RWPE2 (cell line): ENCODE results near the gene CGNL1.
A peak's percentile ranks its signal among the peaks of the same experiment; 100 is the strongest.

Experiments
- ATAC-seq: fragments of 200-7000 bp; cut with Tn5 transposase; 3 replicates; pipeline ENCODE4 v1.9.1; 2021; ENCODE audit warnings: low read depth
- DNase-seq: peaks from one replicate; pipeline ENCODE4 v3.0.0-alpha.2; 2020; ENCODE audit warnings: low spot score
- H3K27ac ChIP-seq: fragments of 450-650 bp; 2 replicates; pipeline ENCODE4 v1.5.1; 2017; ENCODE audit warnings: mild to moderate bottlenecking; ENCODE audit not compliant: poor library complexity, severe bottlenecking
- H3K27me3 ChIP-seq: fragments of 250-450 bp; sonication (Bioruptor Pico); 2 replicates; pipeline ENCODE4 v1.5.1; 2021; ENCODE audit warnings: mild to moderate bottlenecking, moderate library complexity; ENCODE audit not compliant: insufficient read depth, poor library complexity, severe bottlenecking
- H3K36me3 ChIP-seq: fragments of 250-450 bp; sonication (Bioruptor Pico); 2 replicates; pipeline ENCODE4 v1.5.1; 2020; ENCODE audit warnings: low read depth, mild to moderate bottlenecking, moderate library complexity
- H3K4me1 ChIP-seq: fragments of 250-450 bp; sonication (Bioruptor Pico); 2 replicates; pipeline ENCODE4 v1.5.1; 2021; ENCODE audit warnings: mild to moderate bottlenecking, moderate library complexity; ENCODE audit not compliant: insufficient read depth, poor library complexity, severe bottlenecking
- H3K4me3 ChIP-seq: fragments of 250-450 bp; sonication (Bioruptor Pico); 2 replicates; pipeline ENCODE4 v1.5.1; 2021; ENCODE audit warnings: mild to moderate bottlenecking, moderate library complexity; ENCODE audit not compliant: severe bottlenecking
- H3K9me3 ChIP-seq: fragments of 250-450 bp; sonication (Bioruptor Pico); 2 replicates; pipeline ENCODE4 v1.5.1; 2021; ENCODE audit warnings: mild to moderate bottlenecking, moderate library complexity; ENCODE audit not compliant: severe bottlenecking
- CTCF ChIP-seq: fragments of 450-650 bp; IDR thresholded peaks from one replicate; pipeline ENCODE4 v1.5.1; 2017; ENCODE audit warnings: mild to moderate bottlenecking, moderate library complexity; ENCODE audit not compliant: poor library complexity, severe bottlenecking

CGNL1 gene

DNA sequence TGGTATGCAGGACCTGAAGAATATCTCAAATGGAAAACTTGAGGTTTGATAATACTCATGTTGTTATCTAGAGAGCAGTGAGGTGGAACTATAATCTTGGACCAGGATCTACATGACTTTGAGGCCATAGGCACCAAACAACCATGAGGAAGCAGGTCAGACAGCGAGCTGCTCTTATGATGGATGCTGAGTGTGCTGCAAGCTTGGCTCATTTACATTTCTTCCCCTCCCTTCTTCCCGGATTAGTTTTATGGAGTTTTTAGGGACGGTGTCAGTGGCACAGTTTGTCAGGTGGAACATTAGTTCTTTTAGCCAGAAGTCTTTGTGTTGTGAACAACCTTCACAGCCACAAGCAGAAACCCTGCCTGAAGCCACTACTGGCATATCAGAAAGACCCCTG, 207.4 kb downstream of the CGNL1 start:
- Histone ChIP-seq H3K27me3 (no peaks in the 10 kb centered on the region), H3K27ac (no peak overlapping the region), H3K9me3 (peaks cover 5% of the 10 kb centered on the region), H3K36me3 (no peaks in the 10 kb centered on the region), H3K4me1 (peaks cover 15% of the 10 kb centered on the region), H3K4me3 (no peak overlapping the region)
- DNase-seq (no peak), ATAC-seq (no peak)
- no peak for TF ChIP-seq CTCF

- DNase-seq (no peak), ATAC-seq (peak; percentile 9; the same call in 1 of the 3 replicates)
- no peak for TF ChIP-seq CTCF
- Histone ChIP-seq H3K4me3 (no peak overlapping the region), H3K9me3 (peaks cover 5% of the 10 kb centered on the region), H3K4me1 (peaks cover 18% of the 10 kb centered on the region), H3K27me3 (no peaks in the 10 kb centered on the region), H3K27ac (peak overlapping the region; percentile 37), H3K36me3 (no peaks in the 10 kb centered on the region)
These were observed 210.5 kb downstream of the CGNL1 start for GRCh38 chr15:57586661-57587424.

- Histone ChIP-seq H3K36me3 (no peaks in the 10 kb centered on the region), H3K4me3 (no peak overlapping the region), H3K27ac (no peak overlapping the region), H3K27me3 (no peaks in the 10 kb centered on the region), H3K9me3 (no peaks in the 10 kb centered on the region), H3K4me1 (peaks cover 30% of the 10 kb centered on the region)
- no peak for TF ChIP-seq CTCF
- ATAC-seq (no peak), DNase-seq (no peak)
These were observed 213.0 kb downstream of the CGNL1 start for GRCh38 chr15:57589281-57589680.

GRCh38 chr15:57589754-57590153, 213.4 kb downstream of the CGNL1 start:
- Histone ChIP-seq H3K36me3 (no peaks in the 10 kb centered on the region), H3K9me3 (no peaks in the 10 kb centered on the region), H3K27me3 (no peaks in the 10 kb centered on the region), H3K4me3 (no peak overlapping the region), H3K27ac (no peak overlapping the region), H3K4me1 (peaks cover 30% of the 10 kb centered on the region)
- TF ChIP-seq CTCF, result no peak
- ATAC-seq, result no peak
- DNase-seq, result no peak

GRCh38 chr15:57591237-57591821, 215.0 kb downstream of the CGNL1 start:
- Histone ChIP-seq H3K36me3 (no peaks in the 10 kb centered on the region), H3K4me1 (peaks cover 33% of the 10 kb centered on the region), H3K4me3 (peak overlapping the region; percentile 57), H3K27me3 (no peaks in the 10 kb centered on the region), H3K27ac (peak overlapping the region; percentile 13), H3K9me3 (no peaks in the 10 kb centered on the region)
- ATAC-seq (peak; percentile 12), DNase-seq (no peak)
- TF ChIP-seq CTCF, result no peak
